ENCODE data around the gene ENG. TPM values are rescaled to one million over a fixed set of nuclear protein-coding genes. Genes with fewer than 3 reads are reported as not detected.
"Not testable (repeated sequence)": the region's sequence is repeated elsewhere in the genome, so short reads cannot be mapped to it uniquely, and the experiment has no call there.

The ENG gene
- total RNA-seq, 2 experiments from 2014 or later = 10.5 to 11.6 TPM

- peaks cover 2% of the 10 kb centered on the region for H3K4me1 Mint-ChIP-seq (ENCODE audit: low read depth)
- H3K27me3 Mint-ChIP-seq (ENCODE audit: low read depth) = no peaks in the 10 kb centered on the region
- H3K4me3 Mint-ChIP-seq = no peak overlapping the region
- intact Hi-C loops (cut with micrococcal nuclease) = no loop called here
- H3K27ac Mint-ChIP-seq = no peak overlapping the region
- H3K36me3 Mint-ChIP-seq (ENCODE audit: low read depth) = peaks cover 23% of the 10 kb centered on the region
- no peak for DNase-seq
- H3K9me3 Mint-ChIP-seq = no peaks in the 10 kb centered on the region
- CTCF ChIA-PET = interaction anchor here (1.6 kb wide), 1 partner anchor 18 kb away, joined by 4 read pairs; no protein-coding TSS in a partner anchor
These were observed 33.3 kb upstream of the ENG start for GRCh38 chr9:127887792-127888191.

DNA sequence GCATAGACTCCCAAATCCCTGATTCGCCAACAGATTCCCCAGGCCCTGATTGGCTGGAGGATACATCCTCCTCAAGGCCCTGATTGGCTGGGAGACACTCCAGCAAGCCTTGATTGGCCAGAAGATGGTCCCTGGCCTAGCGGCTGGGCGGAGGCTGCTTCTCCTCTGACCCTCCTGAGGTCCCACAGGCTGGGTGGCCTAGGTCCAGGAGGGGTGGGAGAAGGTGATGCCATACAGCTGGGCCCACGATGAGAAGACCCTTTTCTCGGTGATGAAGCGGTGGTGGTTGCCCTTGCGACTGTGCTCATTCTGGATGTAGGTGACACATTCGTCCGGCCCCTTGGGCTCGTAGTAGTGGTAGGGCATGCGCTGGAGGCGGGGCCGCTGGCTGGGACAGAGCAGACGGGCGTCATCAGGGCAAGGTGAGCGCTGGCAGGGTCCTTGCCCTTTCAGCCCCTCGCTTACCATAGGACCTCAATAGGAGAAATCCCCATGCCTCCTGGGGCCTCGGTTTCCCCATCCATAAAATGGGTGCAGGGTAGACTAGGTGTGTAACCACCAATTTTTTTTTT lies 32.0 kb upstream of the ENG start:
- H3K36me3 Mint-ChIP-seq (ENCODE audit: low read depth) = peaks cover 18% of the 10 kb centered on the region
- H3K9me3 Mint-ChIP-seq = no peaks in the 10 kb centered on the region
- no peak overlapping the region for H3K27ac Mint-ChIP-seq
- CTCF ChIA-PET = interaction anchor here (1.6 kb wide), 1 partner anchor 17 kb away, joined by 4 read pairs; no protein-coding TSS in a partner anchor
- H3K27me3 Mint-ChIP-seq (ENCODE audit: low read depth) = no peaks in the 10 kb centered on the region
- intact Hi-C loops (cut with micrococcal nuclease) = no loop called here
- no peak for DNase-seq
- no peaks in the 10 kb centered on the region for H3K4me1 Mint-ChIP-seq (ENCODE audit: low read depth)
- H3K4me3 Mint-ChIP-seq = no peak overlapping the region

- H3K27me3 Mint-ChIP-seq (ENCODE audit: low read depth) = no peaks in the 10 kb centered on the region
- H3K4me3 Mint-ChIP-seq = no peak overlapping the region
- CTCF ChIA-PET = interaction anchor here (0.6 to 0.9 kb wide), 3 partner anchors 16 to 555 kb away, joined by 3 to 5 read pairs (median 4); no protein-coding TSS in a partner anchor
- no peaks in the 10 kb centered on the region for H3K9me3 Mint-ChIP-seq
- no peak overlapping the region for H3K27ac Mint-ChIP-seq
- intact Hi-C loops (cut with micrococcal nuclease) = no loop called here
- DNase-seq = no peak
- no peaks in the 10 kb centered on the region for H3K4me1 Mint-ChIP-seq (ENCODE audit: low read depth)
- H3K36me3 Mint-ChIP-seq (ENCODE audit: low read depth) = peaks cover 18% of the 10 kb centered on the region
These were observed 31.2 kb upstream of the ENG start for GRCh38 chr9:127885508-127886281.

- Mint-ChIP-seq H3K27ac (no peak overlapping the region), H3K27me3 (ENCODE audit: low read depth) (no peaks in the 10 kb centered on the region), H3K9me3 (no peaks in the 10 kb centered on the region), H3K36me3 (ENCODE audit: low read depth) (peaks cover 15% of the 10 kb centered on the region), H3K4me1 (ENCODE audit: low read depth) (no peaks in the 10 kb centered on the region), H3K4me3 (no peak overlapping the region)
- intact Hi-C loops (cut with micrococcal nuclease) = loop anchor here (5.0 kb wide), 1 partner anchor 32 kb away; the partner anchor contains the start of gene ST6GALNAC4
- CTCF ChIA-PET = interaction anchor here (0.7 to 1.0 kb wide), 3 partner anchors 15 to 38 kb away, joined by 3 to 5 read pairs (median 4); no protein-coding TSS in a partner anchor
- DNase-seq = no peak
These were observed 30.6 kb upstream of the ENG start for GRCh38 chr9:127884976-127885490.

DNA sequence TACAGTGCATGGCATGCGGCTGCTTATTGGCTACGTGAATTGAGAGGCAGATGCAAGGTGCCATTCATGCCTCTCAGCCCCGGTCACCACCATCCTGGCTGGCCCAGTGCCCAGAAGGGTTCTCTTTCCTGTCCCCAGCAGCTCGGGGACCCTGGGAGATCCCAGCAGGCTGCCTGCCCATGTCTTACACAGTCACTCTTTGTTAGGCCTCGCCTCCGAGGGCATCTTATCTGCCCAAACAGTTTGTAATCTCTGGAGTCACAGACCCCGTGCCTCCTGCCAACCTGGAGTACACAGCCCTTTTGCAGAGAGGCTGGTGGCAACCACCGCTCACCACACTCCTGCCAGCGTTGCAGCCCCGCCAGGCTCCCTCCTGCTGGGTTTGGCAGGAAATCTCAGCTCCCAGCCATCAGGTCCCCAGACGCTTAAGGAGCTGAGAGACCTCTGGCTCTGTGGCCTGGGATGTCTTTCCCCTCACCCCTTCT lies 30.0 kb upstream of the ENG start:
- intact Hi-C loops (cut with micrococcal nuclease) = loop anchor here (5.0 kb wide), 1 partner anchor 33 kb away; the partner anchor contains the start of gene ST6GALNAC4

DNA sequence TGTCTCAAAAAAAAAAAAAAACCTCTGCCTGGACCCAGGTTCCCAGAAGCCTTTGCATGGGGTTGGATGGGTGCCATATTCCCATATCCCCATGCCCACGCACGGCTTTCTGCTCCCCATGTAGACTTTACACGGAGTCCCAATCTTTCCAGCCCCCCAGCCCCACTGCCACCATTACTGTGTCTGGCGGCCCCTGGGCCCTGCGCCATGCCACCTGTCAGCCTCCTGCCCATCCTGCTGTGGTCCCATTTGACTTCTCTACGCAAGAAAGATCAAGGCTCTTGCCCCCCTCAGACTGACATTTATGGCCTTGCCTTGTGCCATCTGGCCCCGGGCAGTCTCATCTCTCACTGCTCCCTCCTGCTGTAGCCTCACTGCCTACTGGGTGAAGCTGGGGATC lies 29.5 kb upstream of the ENG start:
- CTCF ChIA-PET = no interaction called here
- H3K27me3 Mint-ChIP-seq (ENCODE audit: low read depth) = no peaks in the 10 kb centered on the region
- no peak overlapping the region for H3K4me3 Mint-ChIP-seq
- H3K4me1 Mint-ChIP-seq (ENCODE audit: low read depth) = no peaks in the 10 kb centered on the region
- DNase-seq = no peak
- peaks cover 15% of the 10 kb centered on the region for H3K36me3 Mint-ChIP-seq (ENCODE audit: low read depth)
- H3K9me3 Mint-ChIP-seq = no peaks in the 10 kb centered on the region
- intact Hi-C loops (cut with micrococcal nuclease) = loop anchor here (5.0 kb wide), 1 partner anchor 33 kb away; the partner anchor contains the start of gene ST6GALNAC4
- no peak overlapping the region for H3K27ac Mint-ChIP-seq

More for the DNA sequence above, 30.0 kb upstream of the ENG start:
- no peak for DNase-seq
- CTCF ChIA-PET = interaction anchor here (1.0 kb wide), 1 partner anchor 37 kb away, joined by 4 read pairs; no protein-coding TSS in a partner anchor
- no peaks in the 10 kb centered on the region for H3K27me3 Mint-ChIP-seq (ENCODE audit: low read depth)
- H3K36me3 Mint-ChIP-seq (ENCODE audit: low read depth) = peaks cover 15% of the 10 kb centered on the region
- H3K9me3 Mint-ChIP-seq = no peaks in the 10 kb centered on the region
- no peak overlapping the region for H3K27ac Mint-ChIP-seq
- no peak overlapping the region for H3K4me3 Mint-ChIP-seq
- H3K4me1 Mint-ChIP-seq (ENCODE audit: low read depth) = no peaks in the 10 kb centered on the region

GRCh38 chr9:127881715-127882114 lies 27.3 kb upstream of the ENG start:
- H3K4me1 Mint-ChIP-seq (ENCODE audit: low read depth); H3K9me3 Mint-ChIP-seq; H3K36me3 Mint-ChIP-seq (ENCODE audit: low read depth); H3K4me3 Mint-ChIP-seq; H3K27me3 Mint-ChIP-seq (ENCODE audit: low read depth); DNase-seq; H3K27ac Mint-ChIP-seq: not testable (repeated sequence)
- CTCF ChIA-PET = interaction anchor here (0.6 to 2.9 kb wide), 2 partner anchors 12 to 40 kb away, joined by 4 to 12 read pairs; no protein-coding TSS in a partner anchor
- intact Hi-C loops (cut with micrococcal nuclease) = loop anchor here (5.0 kb wide), 1 partner anchor 36 kb away; the partner anchor contains the start of gene ST6GALNAC4

DNA sequence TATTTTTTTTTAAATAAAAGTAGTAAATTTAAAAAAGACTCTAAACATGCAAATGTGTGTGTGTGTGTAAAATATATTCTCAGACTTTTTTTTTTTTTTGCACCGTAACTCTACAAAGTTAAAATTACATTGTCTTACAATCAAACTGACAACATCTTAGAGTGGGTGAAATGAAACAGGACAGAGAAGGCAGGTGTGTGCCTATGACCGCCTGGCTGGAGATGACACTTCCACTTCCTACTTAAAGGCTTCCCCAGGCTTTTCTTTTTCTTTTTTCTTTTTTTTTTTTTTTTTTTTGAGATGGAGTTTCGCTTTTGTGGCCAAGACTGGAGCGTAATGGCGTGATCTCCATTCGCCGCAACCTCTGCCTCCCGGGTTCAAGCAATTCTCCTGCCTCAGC lies 25.7 kb upstream of the ENG start:
- peaks cover 4% of the 10 kb centered on the region for H3K27me3 Mint-ChIP-seq (ENCODE audit: low read depth)
- H3K4me1 Mint-ChIP-seq (ENCODE audit: low read depth) = peaks cover 6% of the 10 kb centered on the region
- no peak overlapping the region for H3K4me3 Mint-ChIP-seq
- CTCF ChIA-PET = no interaction called here
- intact Hi-C loops (cut with micrococcal nuclease) = loop anchor here (5.0 kb wide), 1 partner anchor 37 kb away; the partner anchor contains the start of gene ST6GALNAC4
- peaks cover 3% of the 10 kb centered on the region for H3K36me3 Mint-ChIP-seq (ENCODE audit: low read depth)
- H3K27ac Mint-ChIP-seq = no peak overlapping the region
- no peak for DNase-seq
- no peaks in the 10 kb centered on the region for H3K9me3 Mint-ChIP-seq

GRCh38 chr9:127878652-127879390 lies 24.4 kb upstream of the ENG start:
- Mint-ChIP-seq H3K4me1 (ENCODE audit: low read depth) (peaks cover 6% of the 10 kb centered on the region), H3K27ac (no peak overlapping the region), H3K4me3 (no peak overlapping the region), H3K36me3 (ENCODE audit: low read depth) (peaks cover under 1% of the 10 kb centered on the region), H3K9me3 (no peaks in the 10 kb centered on the region), H3K27me3 (ENCODE audit: low read depth) (peaks cover 4% of the 10 kb centered on the region)
- intact Hi-C loops (cut with micrococcal nuclease) = no loop called here
- CTCF ChIA-PET = no interaction called here
- DNase-seq = no peak

- CTCF ChIA-PET = interaction anchor here (0.5 to 1.6 kb wide), 2 partner anchors 143 to 294 kb away, joined by 3 to 4 read pairs; partner anchors contain the start of gene TOR2A
- H3K4me3 Mint-ChIP-seq = no peak overlapping the region
- H3K27ac Mint-ChIP-seq = no peak overlapping the region
- no peaks in the 10 kb centered on the region for H3K36me3 Mint-ChIP-seq (ENCODE audit: low read depth)
- peaks cover 4% of the 10 kb centered on the region for H3K27me3 Mint-ChIP-seq (ENCODE audit: low read depth)
- no peak for DNase-seq
- peaks cover 6% of the 10 kb centered on the region for H3K4me1 Mint-ChIP-seq (ENCODE audit: low read depth)
- H3K9me3 Mint-ChIP-seq = no peaks in the 10 kb centered on the region
- intact Hi-C loops (cut with micrococcal nuclease) = no loop called here
These were observed 23.7 kb upstream of the ENG start for GRCh38 chr9:127878001-127878651.

GRCh38 chr9:127877566-127877998 lies 23.1 kb upstream of the ENG start, which contains the start of gene AK1:
AK1 (minus strand) TSS chr9:127877675; CDS start chr9:127874617, 3,058 bp downstream.
- intact Hi-C loops (cut with micrococcal nuclease) = no loop called here
- CTCF ChIA-PET = interaction anchor here (0.5 to 1.6 kb wide), 2 partner anchors 143 to 293 kb away, joined by 3 to 4 read pairs; partner anchors contain the start of gene TOR2A
- Mint-ChIP-seq H3K36me3 (ENCODE audit: low read depth) (no peaks in the 10 kb centered on the region), H3K4me3 (no peak within 1 kb of the TSS), H3K9me3 (no peaks in the 10 kb centered on the region), H3K4me1 (ENCODE audit: low read depth) (peaks cover 6% of the 10 kb centered on the region), H3K27ac (no peak within 1 kb of the TSS), H3K27me3 (ENCODE audit: low read depth) (peaks cover 4% of the 10 kb centered on the region)
- no peak for DNase-seq
